Karpas-422 (cell line): Measurements from ENCODE around the gene ANO9. TPM values are rescaled to one million over a fixed set of nuclear protein-coding genes. Genes with fewer than 3 reads are reported as not detected.
"Not testable (repeated sequence)": the region's sequence is repeated elsewhere in the genome, so short reads cannot be mapped to it uniquely, and the experiment has no call there.

ENCODE experiments used
- DNase-seq: peaks from one replicate; pipeline ENCODE4 v3.0.0-alpha.2; 2015
- H2AFZ ChIP-seq: fragments of 200-600 bp; sonication (generic); 2 replicates; pipeline ENCODE4 v1.6.1; 2014; ENCODE audit warnings: antibody characterized with exemption, low read length, mixed read lengths
- H3K27ac ChIP-seq: fragments of 200-600 bp; sonication (generic); 2 replicates; pipeline ENCODE4 v1.5.1; 2014; ENCODE audit warnings: mild to moderate bottlenecking, low read length, moderate library complexity
- H3K27me3 ChIP-seq: fragments of 200-600 bp; sonication (generic); 2 replicates; pipeline ENCODE4 v1.6.1; 2014; ENCODE audit warnings: low read length, mixed read lengths
- H3K36me3 ChIP-seq: fragments of 200-600 bp; sonication (generic); 2 replicates; pipeline ENCODE4 v1.6.1; 2014; ENCODE audit warnings: low read length, mixed read lengths; ENCODE audit not compliant: insufficient read depth
- H3K4me1 ChIP-seq: fragments of 200-600 bp; sonication (generic); 2 replicates; pipeline ENCODE4 v1.6.1; 2014; ENCODE audit warnings: mild to moderate bottlenecking, low read length, mixed read lengths
- H3K4me2 ChIP-seq: fragments of 200-600 bp; sonication (generic); 2 replicates; pipeline ENCODE4 v1.6.1; 2014; ENCODE audit warnings: low read length, low read depth, mild to moderate bottlenecking; ENCODE audit not compliant: poor library complexity, severe bottlenecking
- H3K4me3 ChIP-seq: fragments of 200-600 bp; sonication (generic); 2 replicates; pipeline ENCODE4 v1.5.1; 2014; ENCODE audit warnings: mild to moderate bottlenecking, antibody characterized with exemption, low read length, mixed read lengths
- H3K79me2 ChIP-seq: fragments of 200-600 bp; sonication (generic); 2 replicates; pipeline ENCODE4 v1.6.1; 2014; ENCODE audit warnings: mild to moderate bottlenecking, low read length, mixed read lengths
- H3K9ac ChIP-seq: fragments of 200-600 bp; sonication (generic); 2 replicates; pipeline ENCODE4 v1.6.0; 2014; ENCODE audit warnings: low read length
- H3K9me2 ChIP-seq: fragments of 200-600 bp; sonication (generic), shearing (Covaris generic); replicated peaks from 2 replicates; pipeline ENCODE4 v1.6.0; 2014; ENCODE audit warnings: mild to moderate bottlenecking, low read length, moderate library complexity; ENCODE audit not compliant: insufficient read depth
- H3K9me3 ChIP-seq: fragments of 300-700, 200-600 bp; sonication (generic); 2 replicates; pipeline ENCODE4 v1.6.1; 2014; ENCODE audit warnings: low read length, mixed read lengths
- H4K20me1 ChIP-seq: fragments of 200-600 bp; sonication (generic); 2 replicates; pipeline ENCODE4 v1.6.1; 2014; ENCODE audit warnings: mild to moderate bottlenecking, antibody characterized with exemption, low read length, low read depth; ENCODE audit not compliant: insufficient read depth
- total RNA-seq: library from RNA; depleted of rRNA; stranded (reverse); fragments of >200 nt; shearing (Covaris generic); gene quantifications from 2 replicates; pipeline ENCODE4 v1.2.3, GENCODE V29; 2014; ENCODE audit warnings: low replicate concordance

The ANO9 gene
- total RNA-seq, 1 experiment from 2014 or later, result 1.4 TPM

- DNase-seq, result no peak
- no peaks in the 10 kb centered on the region for H3K27me3 ChIP-seq
- no peak overlapping the region for H3K4me2 ChIP-seq
- no peaks in the 10 kb centered on the region for H3K4me1 ChIP-seq
- H3K9me2 ChIP-seq, result no peaks in the 10 kb centered on the region
- no peak overlapping the region for H3K9ac ChIP-seq
- H3K27ac ChIP-seq, result no peak overlapping the region
- no peaks in the 10 kb centered on the region for H3K36me3 ChIP-seq
- no peaks in the 10 kb centered on the region for H3K79me2 ChIP-seq
- no peak overlapping the region for H2AFZ ChIP-seq
- no peaks in the 10 kb centered on the region for H3K9me3 ChIP-seq
- H3K4me3 ChIP-seq, result no peak overlapping the region
- no peaks in the 10 kb centered on the region for H4K20me1 ChIP-seq
These were observed 32.4 kb upstream of the ANO9 start for GRCh38 chr11:473962-474785.

- Histone ChIP-seq H3K9me3 (no peaks in the 10 kb centered on the region), H3K4me2 (no peak overlapping the region), H3K27me3 (no peaks in the 10 kb centered on the region), H3K4me3 (no peak overlapping the region), H2AFZ (no peak overlapping the region), H3K36me3 (no peaks in the 10 kb centered on the region), H3K27ac (no peak overlapping the region), H3K79me2 (no peaks in the 10 kb centered on the region), H3K9me2 (no peaks in the 10 kb centered on the region), H3K4me1 (no peaks in the 10 kb centered on the region), H4K20me1 (no peaks in the 10 kb centered on the region), H3K9ac (no peak overlapping the region)
- DNase-seq, result no peak
These were observed 31.6 kb upstream of the ANO9 start for GRCh38 chr11:473415-473814.

- no peaks in the 10 kb centered on the region for H3K9me2 ChIP-seq
- H3K79me2 ChIP-seq, result no peaks in the 10 kb centered on the region
- H3K36me3 ChIP-seq, result no peaks in the 10 kb centered on the region
- H2AFZ ChIP-seq, result no peak overlapping the region
- H3K4me2 ChIP-seq, result no peak overlapping the region
- H3K9me3 ChIP-seq, result no peaks in the 10 kb centered on the region
- H3K4me1 ChIP-seq, result no peaks in the 10 kb centered on the region
- H3K4me3 ChIP-seq, result no peak overlapping the region
- no peak overlapping the region for H3K9ac ChIP-seq
- DNase-seq, result no peak
- no peak overlapping the region for H3K27ac ChIP-seq
- no peaks in the 10 kb centered on the region for H3K27me3 ChIP-seq
- H4K20me1 ChIP-seq, result no peaks in the 10 kb centered on the region
These were observed 31.0 kb upstream of the ANO9 start for GRCh38 chr11:472816-473215.

GRCh38 chr11:472272-472671 lies 30.5 kb upstream of the ANO9 start:
- Histone ChIP-seq H3K27ac (no peak overlapping the region), H3K4me3 (no peak overlapping the region), H3K27me3 (no peaks in the 10 kb centered on the region), H3K4me1 (no peaks in the 10 kb centered on the region), H2AFZ (no peak overlapping the region), H3K9me2 (no peaks in the 10 kb centered on the region), H3K79me2 (no peaks in the 10 kb centered on the region), H3K9ac (no peak overlapping the region), H4K20me1 (no peaks in the 10 kb centered on the region), H3K36me3 (no peaks in the 10 kb centered on the region), H3K4me2 (no peak overlapping the region), H3K9me3 (no peaks in the 10 kb centered on the region)
- DNase-seq, result no peak

GRCh38 chr11:471468-472145 lies 29.8 kb upstream of the ANO9 start:
- Histone ChIP-seq H3K79me2 (no peaks in the 10 kb centered on the region), H3K9ac (no peak overlapping the region), H2AFZ (no peak overlapping the region), H3K9me2 (no peaks in the 10 kb centered on the region), H3K9me3 (no peaks in the 10 kb centered on the region), H3K36me3 (no peaks in the 10 kb centered on the region), H3K4me2 (no peak overlapping the region), H3K4me1 (no peaks in the 10 kb centered on the region), H3K27ac (no peak overlapping the region), H4K20me1 (no peaks in the 10 kb centered on the region), H3K27me3 (no peaks in the 10 kb centered on the region), H3K4me3 (no peak overlapping the region)
- no peak for DNase-seq

- H3K27ac ChIP-seq, result no peak overlapping the region
- H3K27me3 ChIP-seq, result no peaks in the 10 kb centered on the region
- no peaks in the 10 kb centered on the region for H4K20me1 ChIP-seq
- no peaks in the 10 kb centered on the region for H3K9me3 ChIP-seq
- H3K4me3 ChIP-seq, result no peak overlapping the region
- no peaks in the 10 kb centered on the region for H3K9me2 ChIP-seq
- H3K4me1 ChIP-seq, result no peaks in the 10 kb centered on the region
- no peak overlapping the region for H2AFZ ChIP-seq
- DNase-seq, result no peak
- H3K79me2 ChIP-seq, result no peaks in the 10 kb centered on the region
- no peaks in the 10 kb centered on the region for H3K36me3 ChIP-seq
- no peak overlapping the region for H3K9ac ChIP-seq
- H3K4me2 ChIP-seq, result no peak overlapping the region
These were observed 28.1 kb upstream of the ANO9 start for GRCh38 chr11:469684-470560.

GRCh38 chr11:469026-469683 lies 27.3 kb upstream of the ANO9 start:
- H3K9ac ChIP-seq, result not testable (repeated sequence)

More at GRCh38 chr11:469026-469683, 27.3 kb upstream of the ANO9 start:
- not testable (repeated sequence) for H3K4me1 ChIP-seq, H3K27ac ChIP-seq, H3K4me3 ChIP-seq, H3K9me3 ChIP-seq, H3K27me3 ChIP-seq, H4K20me1 ChIP-seq, H3K36me3 ChIP-seq, DNase-seq, H3K9me2 ChIP-seq, H3K4me2 ChIP-seq, H2AFZ ChIP-seq, H3K79me2 ChIP-seq
